Psoas muscle (tissue), 8 donors: ENCODE results near the gene OXER1. TPM values are rescaled to one million over a fixed set of nuclear protein-coding genes. Genes with fewer than 3 reads are reported as not detected.

Experiments
- ATAC-seq, 4 donors: fragments of 200-7000 bp; cut with Tn5 transposase; one replicate each; pipeline ENCODE4 v1.9.1; 2020; ENCODE audit warnings: moderate library complexity in 3 of 4, mild to moderate bottlenecking in 2 of 4
- DNase-seq, 2 donors: peaks; one replicate each; pipeline ENCODE4 v3.0.0-alpha.2; 2020
- H3K27ac ChIP-seq: fragments of 200-600 bp; one replicate; pipeline ENCODE4 v1.8.0; 2022
- H3K27me3 ChIP-seq, 3 donors: fragments of 200-600 bp in 1 of 3; one replicate each; pipeline versions ENCODE4 v1.6.1 to v1.8.0; 2013 to 2022; ENCODE audit warnings: low read length in 2 of 3, mild to moderate bottlenecking in 2 of 3, moderate library complexity in 1 of 3; ENCODE audit not compliant: insufficient read depth in 3 of 3
- H3K36me3 ChIP-seq, 2 donors: fragments of 200-600 bp in 1 of 2; one replicate each; pipeline versions ENCODE4 v1.6.1 to v1.8.0; 2013 to 2022; ENCODE audit warnings: low read depth in 1 of 2, mild to moderate bottlenecking in 1 of 2, moderate library complexity in 1 of 2; ENCODE audit not compliant: insufficient read depth in 1 of 2
- H3K4me1 ChIP-seq: fragments of 200-600 bp; one replicate; pipeline ENCODE4 v1.8.0; 2022
- H3K4me3 ChIP-seq: fragments of 200-600 bp; one replicate; pipeline ENCODE4 v1.8.0; 2022; ENCODE audit warnings: mild to moderate bottlenecking
- H3K9me3 ChIP-seq: fragments of 200-600 bp; one replicate; pipeline ENCODE4 v1.8.0; 2022
- CTCF ChIP-seq: fragments of 200-600 bp; IDR thresholded peaks from one replicate; pipeline ENCODE4 v1.8.0; 2022; ENCODE audit warnings: antibody characterized with exemption
- WGBS, 3 donors: extraction: QIAGEN DNeasy Blood & Tissue Kit; methylation state at CpG; one replicate each; pipeline versions ENCODE4 v1.1.6 to v1.1.7; 2013; 5-methylcytosine and 5-hydroxymethylcytosine counted together
- intact Hi-C, 2 donors: fragments of 100-400 bp; cut with DNase I; formaldehyde crosslinking; loops; one replicate each; pipeline versions ENCODE4 v1.11.0 to v1.14.2; 2022
- polyA plus RNA-seq, 3 donors: library from polyadenylated mRNA; stranded (reverse); fragments of 200-250 nt; gene quantifications; one replicate each; pipeline ENCODE4 v1.2.3, GENCODE V29; 2013
- total RNA-seq, 4 donors: library from RNA; stranded (reverse); fragmentation: NEBNext Ultra II Directional in 2 of 4; extraction: Animal tissue kit (Norgen Biotek cat#: 25700) in 2 of 4; gene quantifications; one replicate each; pipeline versions ENCODE4 v1.2.1 to v1.2.4, GENCODE V29; 2021 to 2023
- donor health status: healthy with polysubstance abuse.
- donor health status: DM: no; HTN: no; CAD: no; lungs with moderate emphysema.
- donor health status: Bipolar disorder and iron deficiency.
- donor health status: healthy.
- donor health status: DM: yes; HTN: yes; CAD: no.
- donor health status: DM: no; HTN: no; CAD: no.
- donor health status: DM: no; HTN: no; CAD: no.
- donor health status: DM: yes; HTN: yes; CAD: no.

Gene OXER1
- total and polyA plus RNA-seq, 7 donors: 0.04 to 1.2 (median 0.20) TPM

GRCh38 chr2:42799881-42800280 lies 35.9 kb upstream of the OXER1 start:
- Histone ChIP-seq H3K27me3 (no peaks in the 10 kb centered on the region), H3K27ac (no peak overlapping the region), H3K4me1 (peaks cover 8% of the 10 kb centered on the region), H3K9me3 (no peaks in the 10 kb centered on the region), H3K4me3 (no peak overlapping the region), H3K36me3 (no peaks in the 10 kb centered on the region)
- TF ChIP-seq CTCF: no peak
- no peak for DNase-seq
- ATAC-seq: no peak
- WGBS, 3 donors: 69 to 92% (median 91%) methylated on average over 4 of the region's 4 CpGs
- intact Hi-C loops: loop anchor here in 1 of 2 donors (5.0 kb wide), 1 partner anchor 43 kb away; no protein-coding TSS in a partner anchor

GRCh38 chr2:42797281-42797680 lies 33.3 kb upstream of the OXER1 start:
- 72 to 77% (median 77%) methylated on average over 6 of the region's 6 CpGs for WGBS, 3 donors
- DNase-seq: no peak
- ATAC-seq: no peak
- Histone ChIP-seq H3K27me3 (peaks cover 0 to 11% (median 0%) of the 10 kb centered on the region in 3 donors), H3K36me3 (no peaks in the 10 kb centered on the region), H3K4me3 (no peak overlapping the region), H3K4me1 (no peaks in the 10 kb centered on the region), H3K9me3 (no peaks in the 10 kb centered on the region), H3K27ac (no peak overlapping the region)
- no peak for TF ChIP-seq CTCF
- intact Hi-C loops: no loop called here

- no peaks in the 10 kb centered on the region for H3K9me3 ChIP-seq
- no peak for ATAC-seq
- H3K4me1 ChIP-seq: no peaks in the 10 kb centered on the region
- TF ChIP-seq CTCF: no peak
- no peak overlapping the region for H3K4me3 ChIP-seq
- no peak overlapping the region for H3K27ac ChIP-seq
- 60 to 86% (median 71%) methylated on average over 7 of the region's 7 CpGs for WGBS, 3 donors
- peaks cover 0 to 11% (median 0%) of the 10 kb centered on the region in 3 donors for H3K27me3 ChIP-seq
- DNase-seq: no peak
- H3K36me3 ChIP-seq: no peaks in the 10 kb centered on the region
- intact Hi-C loops: no loop called here
Measured at GRCh38 chr2:42796427-42797248, 32.7 kb upstream of the OXER1 start.

- Histone ChIP-seq H3K4me1 (no peaks in the 10 kb centered on the region), H3K27me3 (peaks cover 0 to 11% (median 0%) of the 10 kb centered on the region in 3 donors), H3K9me3 (no peaks in the 10 kb centered on the region), H3K4me3 (no peak overlapping the region), H3K36me3 (no peaks in the 10 kb centered on the region), H3K27ac (no peak overlapping the region)
- DNase-seq (no peak), ATAC-seq (no peak)
- intact Hi-C loops: no loop called here
- TF ChIP-seq CTCF: no peak
- 18 to 43% (median 24%) methylated on average over 3 of the region's 3 CpGs for WGBS, 3 donors
Measured at GRCh38 chr2:42795841-42796301, 31.9 kb upstream of the OXER1 start.
